LoVo (cell line): ENCODE results near the gene CREB3L1.
A peak's percentile ranks its signal among the peaks of the same experiment; 100 is the strongest.
"Not testable (repeated sequence)": the region's sequence is repeated elsewhere in the genome, so short reads cannot be mapped to it uniquely, and the experiment has no call there.

Experiments used
- DNase-seq: peaks from one replicate; pipeline ENCODE4 v3.0.0-alpha.2; 2016; ENCODE audit warnings: low spot score

Gene CREB3L1

GRCh38 chr11:46248289-46249102 lies 29.0 kb upstream of the CREB3L1 start:
- DNase-seq = peak; percentile 84

GRCh38 chr11:46249103-46249937 lies 28.1 kb upstream of the CREB3L1 start:
- DNase-seq = no peak

- DNase-seq = peak; percentile 59
Measured at GRCh38 chr11:46249938-46250744, 27.3 kb upstream of the CREB3L1 start.

- DNase-seq = no peak
Measured at GRCh38 chr11:46250745-46251052, 26.8 kb upstream of the CREB3L1 start.

- DNase-seq = no peak
Measured at GRCh38 chr11:46251954-46252353, 25.5 kb upstream of the CREB3L1 start.

GRCh38 chr11:46252373-46252914 lies 25.0 kb upstream of the CREB3L1 start:
- no peak for DNase-seq

- DNase-seq = no peak
Measured at GRCh38 chr11:46253258-46254132, 24.0 kb upstream of the CREB3L1 start.

GRCh38 chr11:46254133-46254491 lies 23.4 kb upstream of the CREB3L1 start:
- no peak for DNase-seq

GRCh38 chr11:46256540-46257001 lies 20.9 kb upstream of the CREB3L1 start:
- DNase-seq = no peak

GRCh38 chr11:46259347-46259746 lies 18.1 kb upstream of the CREB3L1 start:
- not testable (repeated sequence) for DNase-seq

- no peak for DNase-seq
Measured at GRCh38 chr11:46259971-46260560, 17.4 kb upstream of the CREB3L1 start.

GRCh38 chr11:46263120-46263519 lies 14.3 kb upstream of the CREB3L1 start:
- DNase-seq = no peak

GRCh38 chr11:46264030-46264429 lies 13.4 kb upstream of the CREB3L1 start:
- DNase-seq = no peak

- DNase-seq = no peak
Measured at GRCh38 chr11:46264976-46265375, 12.5 kb upstream of the CREB3L1 start.

- no peak for DNase-seq
Measured at GRCh38 chr11:46265764-46266163, 11.7 kb upstream of the CREB3L1 start.

GRCh38 chr11:46267930-46268329 lies 9.5 kb upstream of the CREB3L1 start:
- no peak for DNase-seq

GRCh38 chr11:46270684-46271083 lies 6.8 kb upstream of the CREB3L1 start:
- DNase-seq = no peak

- no peak for DNase-seq
Measured at GRCh38 chr11:46271407-46271806, 6.1 kb upstream of the CREB3L1 start.

GRCh38 chr11:46271875-46272815 lies 5.3 kb upstream of the CREB3L1 start:
- no peak for DNase-seq
